ENCODE results near the gene RNF114. TPM values are rescaled to one million over a fixed set of nuclear protein-coding genes. Genes with fewer than 3 reads are reported as not detected.

Gene RNF114
- total RNA-seq, 1 experiment from 2014 or later = 72.3 TPM

DNA sequence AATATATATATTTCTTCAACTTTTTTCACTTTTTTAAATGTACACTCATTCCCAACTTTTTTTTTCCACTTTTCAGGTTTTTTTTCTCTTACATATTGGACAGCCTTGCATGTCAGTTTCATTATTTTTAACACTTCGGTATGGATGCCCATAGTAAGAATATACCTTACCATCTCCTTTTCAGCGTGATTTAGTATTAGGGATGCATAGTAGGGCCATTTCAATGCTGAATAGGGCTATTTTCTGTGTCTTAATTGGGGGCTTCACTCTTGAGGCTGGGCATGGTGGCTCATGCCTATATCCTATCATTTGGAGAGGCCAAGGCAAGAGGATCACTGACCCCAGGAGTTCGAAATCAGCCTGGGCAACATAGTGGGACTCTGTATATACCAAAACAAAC lies 6.7 kb downstream of the RNF114 start:
- TF ChIP-seq, protein P1, sequence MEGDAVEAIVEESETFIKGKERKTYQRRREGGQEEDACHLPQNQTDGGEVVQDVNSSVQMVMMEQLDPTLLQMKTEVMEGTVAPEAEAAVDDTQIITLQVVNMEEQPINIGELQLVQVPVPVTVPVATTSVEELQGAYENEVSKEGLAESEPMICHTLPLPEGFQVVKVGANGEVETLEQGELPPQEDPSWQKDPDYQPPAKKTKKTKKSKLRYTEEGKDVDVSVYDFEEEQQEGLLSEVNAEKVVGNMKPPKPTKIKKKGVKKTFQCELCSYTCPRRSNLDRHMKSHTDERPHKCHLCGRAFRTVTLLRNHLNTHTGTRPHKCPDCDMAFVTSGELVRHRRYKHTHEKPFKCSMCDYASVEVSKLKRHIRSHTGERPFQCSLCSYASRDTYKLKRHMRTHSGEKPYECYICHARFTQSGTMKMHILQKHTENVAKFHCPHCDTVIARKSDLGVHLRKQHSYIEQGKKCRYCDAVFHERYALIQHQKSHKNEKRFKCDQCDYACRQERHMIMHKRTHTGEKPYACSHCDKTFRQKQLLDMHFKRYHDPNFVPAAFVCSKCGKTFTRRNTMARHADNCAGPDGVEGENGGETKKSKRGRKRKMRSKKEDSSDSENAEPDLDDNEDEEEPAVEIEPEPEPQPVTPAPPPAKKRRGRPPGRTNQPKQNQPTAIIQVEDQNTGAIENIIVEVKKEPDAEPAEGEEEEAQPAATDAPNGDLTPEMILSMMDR (IDR thresholded peaks at IDR 0.05; ENCODE audit: unreplicated experiment) = no peak
- no peak overlapping the region for H3K4me3 Mint-ChIP-seq (ENCODE audit: low read depth, unreplicated experiment)

DNA sequence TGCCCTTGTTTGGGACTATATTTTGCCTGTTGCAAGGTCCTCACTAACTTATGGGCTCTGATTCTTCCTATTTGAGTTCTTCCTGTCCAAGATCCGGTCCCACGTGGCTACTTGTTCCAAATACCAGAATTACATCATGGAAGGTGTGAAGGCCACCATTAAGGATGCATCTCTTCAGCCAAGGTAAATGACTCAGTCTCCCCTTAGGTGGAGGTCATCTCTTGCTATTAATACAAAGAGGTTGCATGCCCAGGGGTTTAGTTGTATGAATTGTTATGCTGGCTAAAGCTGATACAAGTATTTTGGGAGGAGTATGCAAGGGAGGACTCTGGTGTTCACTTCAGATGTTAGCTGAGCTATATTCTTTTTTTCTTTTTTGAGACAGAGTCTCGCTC lies 9.1 kb downstream of the RNF114 start:
- CTCF ChIA-PET = interaction anchor here (0.7 kb wide), 1 partner anchor 1113 kb away, joined by 4 read pairs; no protein-coding TSS in a partner anchor
- TF ChIP-seq, protein P1 (IDR thresholded peaks at IDR 0.05; ENCODE audit: unreplicated experiment) = no peak
- BruUV-seq (replicated peaks) = no TSS peak
- no peaks in the 10 kb centered on the region for H3K27me3 Mint-ChIP-seq (ENCODE audit: unreplicated experiment)
- intact Hi-C loops (cut with micrococcal nuclease; ENCODE audit: unreplicated experiment) = no loop called here
- H3K4me3 Mint-ChIP-seq (ENCODE audit: low read depth, unreplicated experiment) = no peak overlapping the region
- no peak overlapping the region for H3K27ac Mint-ChIP-seq (ENCODE audit: unreplicated experiment)
- peaks cover 66% of the 10 kb centered on the region for H3K36me3 Mint-ChIP-seq (ENCODE audit: insufficient read depth, unreplicated experiment)
- no peak for DNase-seq
- H3K9me3 Mint-ChIP-seq (ENCODE audit: low read depth, unreplicated experiment) = no peaks in the 10 kb centered on the region
- peaks cover 28% of the 10 kb centered on the region for H3K4me1 Mint-ChIP-seq (ENCODE audit: low read depth, unreplicated experiment)

More for the DNA sequence above, 6.7 kb downstream of the RNF114 start:
- CTCF ChIA-PET = interaction anchor here (0.7 to 1.5 kb wide), 4 partner anchors 11 to 314 kb away, joined by 3 to 7 read pairs (median 4); no protein-coding TSS in a partner anchor
- H3K4me1 Mint-ChIP-seq (ENCODE audit: low read depth, unreplicated experiment) = peaks cover 32% of the 10 kb centered on the region
- no peak overlapping the region for H3K27ac Mint-ChIP-seq (ENCODE audit: unreplicated experiment)
- no peak for DNase-seq
- peaks cover 60% of the 10 kb centered on the region for H3K36me3 Mint-ChIP-seq (ENCODE audit: insufficient read depth, unreplicated experiment)
- no peaks in the 10 kb centered on the region for H3K9me3 Mint-ChIP-seq (ENCODE audit: low read depth, unreplicated experiment)
- no TSS peak for BruUV-seq (replicated peaks)
- H3K27me3 Mint-ChIP-seq (ENCODE audit: unreplicated experiment) = no peaks in the 10 kb centered on the region
- intact Hi-C loops (cut with micrococcal nuclease; ENCODE audit: unreplicated experiment) = no loop called here

DNA sequence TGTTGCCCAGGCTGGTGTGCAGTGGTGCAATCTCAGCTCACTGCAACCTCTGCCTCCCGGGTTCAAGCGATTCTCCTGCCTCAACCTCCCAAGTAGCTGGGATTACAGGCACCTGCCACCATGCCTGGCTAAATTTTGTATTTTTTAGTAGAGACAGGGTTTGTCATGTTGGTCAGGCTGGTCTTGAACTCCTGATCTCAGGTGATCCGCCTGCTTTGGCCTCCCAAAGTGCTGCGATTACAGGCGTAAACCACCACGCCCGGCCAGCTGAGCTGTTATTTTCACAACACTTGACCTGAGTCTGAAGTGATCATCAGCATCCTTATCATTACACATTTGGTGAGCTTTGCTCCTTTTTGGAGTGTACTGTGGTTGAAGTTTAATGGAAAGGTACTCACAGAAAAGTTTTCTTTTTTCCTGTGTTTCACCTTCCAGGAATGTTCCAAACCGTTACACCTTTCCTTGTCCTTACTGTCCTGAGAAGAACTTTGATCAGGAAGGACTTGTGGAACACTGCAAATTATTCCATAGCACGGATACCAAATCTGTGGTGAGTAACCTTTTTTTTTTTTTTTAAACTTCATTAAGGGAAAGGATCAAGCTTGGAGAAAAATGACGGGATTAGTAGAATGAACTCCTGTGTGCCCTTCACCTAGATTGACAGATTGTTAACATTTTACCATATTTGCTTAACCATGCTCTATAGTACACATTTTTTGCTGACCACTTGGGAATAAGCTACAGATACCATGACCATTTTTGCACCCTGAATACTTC lies 9.7 kb downstream of the RNF114 start:
- H3K36me3 Mint-ChIP-seq (ENCODE audit: insufficient read depth, unreplicated experiment) = peaks cover 70% of the 10 kb centered on the region
- no TSS peak for BruUV-seq (replicated peaks)
- no peaks in the 10 kb centered on the region for H3K27me3 Mint-ChIP-seq (ENCODE audit: unreplicated experiment)
- CTCF ChIA-PET = no interaction called here
- DNase-seq = no peak
- intact Hi-C loops (cut with micrococcal nuclease; ENCODE audit: unreplicated experiment) = no loop called here
- no peak overlapping the region for H3K27ac Mint-ChIP-seq (ENCODE audit: unreplicated experiment)
- TF ChIP-seq, protein P1 (IDR thresholded peaks at IDR 0.05; ENCODE audit: unreplicated experiment) = no peak
- no peaks in the 10 kb centered on the region for H3K9me3 Mint-ChIP-seq (ENCODE audit: low read depth, unreplicated experiment)
- H3K4me3 Mint-ChIP-seq (ENCODE audit: low read depth, unreplicated experiment) = no peak overlapping the region
- H3K4me1 Mint-ChIP-seq (ENCODE audit: low read depth, unreplicated experiment) = peaks cover 27% of the 10 kb centered on the region

DNA sequence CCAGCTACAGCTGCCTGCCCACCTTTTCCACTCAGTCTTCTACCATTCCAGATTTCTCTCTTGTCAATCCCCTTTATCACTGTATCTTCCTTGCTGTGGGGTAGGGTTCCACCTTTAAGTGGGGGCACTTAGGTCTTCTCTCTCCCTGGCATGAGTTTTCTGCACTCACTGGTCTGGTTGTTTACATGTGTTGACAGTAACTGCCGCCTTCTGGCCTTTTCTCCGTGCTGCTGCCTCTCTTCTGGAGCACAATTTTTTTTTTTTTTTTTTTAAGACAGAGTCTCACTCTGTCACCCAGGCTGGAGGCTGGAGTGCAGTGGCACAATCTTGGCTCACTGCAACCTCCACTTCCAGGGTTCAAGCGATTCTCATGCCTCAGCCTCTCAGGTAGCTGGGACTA lies 12.0 kb downstream of the RNF114 start:
- no TSS peak for BruUV-seq (replicated peaks)
- DNase-seq = no peak
- CTCF ChIA-PET = interaction anchor here (0.6 kb wide), 1 partner anchor 97 kb away, joined by 3 read pairs; no protein-coding TSS in a partner anchor
- TF ChIP-seq, protein P1 (IDR thresholded peaks at IDR 0.05; ENCODE audit: unreplicated experiment) = no peak
- peaks cover 78% of the 10 kb centered on the region for H3K36me3 Mint-ChIP-seq (ENCODE audit: insufficient read depth, unreplicated experiment)
- peaks cover 17% of the 10 kb centered on the region for H3K4me1 Mint-ChIP-seq (ENCODE audit: low read depth, unreplicated experiment)
- intact Hi-C loops (cut with micrococcal nuclease; ENCODE audit: unreplicated experiment) = no loop called here
- no peaks in the 10 kb centered on the region for H3K27me3 Mint-ChIP-seq (ENCODE audit: unreplicated experiment)
- H3K27ac Mint-ChIP-seq (ENCODE audit: unreplicated experiment) = no peak overlapping the region
- no peaks in the 10 kb centered on the region for H3K9me3 Mint-ChIP-seq (ENCODE audit: low read depth, unreplicated experiment)
- no peak overlapping the region for H3K4me3 Mint-ChIP-seq (ENCODE audit: low read depth, unreplicated experiment)

Data from Calu3 (cell line).